Fibroblast of peridontal ligament (primary cell): ENCODE data around the gene CLOCK.
"Not testable (repeated sequence)": the region's sequence is repeated elsewhere in the genome, so short reads cannot be mapped to it uniquely, and the experiment has no call there.

Experiments used
- DNase-seq: peaks from one replicate; pipeline ENCODE4 v3.0.0-alpha.2; 2010; ENCODE audit errors: extremely low read depth

Gene CLOCK, protein sequence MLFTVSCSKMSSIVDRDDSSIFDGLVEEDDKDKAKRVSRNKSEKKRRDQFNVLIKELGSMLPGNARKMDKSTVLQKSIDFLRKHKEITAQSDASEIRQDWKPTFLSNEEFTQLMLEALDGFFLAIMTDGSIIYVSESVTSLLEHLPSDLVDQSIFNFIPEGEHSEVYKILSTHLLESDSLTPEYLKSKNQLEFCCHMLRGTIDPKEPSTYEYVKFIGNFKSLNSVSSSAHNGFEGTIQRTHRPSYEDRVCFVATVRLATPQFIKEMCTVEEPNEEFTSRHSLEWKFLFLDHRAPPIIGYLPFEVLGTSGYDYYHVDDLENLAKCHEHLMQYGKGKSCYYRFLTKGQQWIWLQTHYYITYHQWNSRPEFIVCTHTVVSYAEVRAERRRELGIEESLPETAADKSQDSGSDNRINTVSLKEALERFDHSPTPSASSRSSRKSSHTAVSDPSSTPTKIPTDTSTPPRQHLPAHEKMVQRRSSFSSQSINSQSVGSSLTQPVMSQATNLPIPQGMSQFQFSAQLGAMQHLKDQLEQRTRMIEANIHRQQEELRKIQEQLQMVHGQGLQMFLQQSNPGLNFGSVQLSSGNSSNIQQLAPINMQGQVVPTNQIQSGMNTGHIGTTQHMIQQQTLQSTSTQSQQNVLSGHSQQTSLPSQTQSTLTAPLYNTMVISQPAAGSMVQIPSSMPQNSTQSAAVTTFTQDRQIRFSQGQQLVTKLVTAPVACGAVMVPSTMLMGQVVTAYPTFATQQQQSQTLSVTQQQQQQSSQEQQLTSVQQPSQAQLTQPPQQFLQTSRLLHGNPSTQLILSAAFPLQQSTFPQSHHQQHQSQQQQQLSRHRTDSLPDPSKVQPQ

DNA sequence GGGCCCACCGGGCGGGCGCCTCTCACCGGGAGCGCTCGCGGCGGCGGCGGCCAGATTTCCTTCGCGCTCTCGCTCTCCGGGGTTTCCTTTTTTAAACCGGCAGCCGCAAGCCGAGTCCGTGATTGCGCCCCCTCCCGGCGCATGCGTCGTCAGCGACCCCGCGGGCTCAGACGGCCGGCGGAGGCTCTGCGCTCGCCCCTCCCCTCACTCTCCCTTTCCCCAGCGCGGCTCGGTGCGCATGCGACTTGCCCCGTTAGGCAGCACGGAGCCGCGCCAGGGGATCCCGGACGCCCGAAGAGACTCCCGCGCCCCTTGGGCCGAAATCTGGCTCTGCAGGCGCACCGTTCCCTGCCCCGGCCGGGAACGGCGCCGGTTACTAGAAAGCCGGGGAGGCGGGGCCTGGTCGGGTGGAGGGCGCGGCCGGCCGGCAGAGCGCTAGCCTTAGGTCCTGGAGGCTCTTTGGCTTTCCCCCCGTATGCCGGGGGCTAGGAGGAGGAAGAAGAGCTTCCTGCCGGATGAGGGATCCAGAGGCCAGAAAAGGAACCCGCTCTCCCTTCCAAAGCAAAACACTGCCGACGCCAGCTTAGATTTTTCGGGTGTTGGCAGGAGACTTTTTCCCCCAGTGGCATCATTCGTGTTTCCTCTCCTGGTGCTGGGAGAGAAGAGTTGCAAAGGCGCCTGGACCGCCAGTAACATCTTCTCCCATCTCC lies at the start of gene CLOCK:
TSS of gene CLOCK (minus strand) at position 154 of the 710 bp plus-strand sequence. CDS start 64,124 bp downstream, outside the sequence.
- peak; percentile 82 for DNase-seq

DNA sequence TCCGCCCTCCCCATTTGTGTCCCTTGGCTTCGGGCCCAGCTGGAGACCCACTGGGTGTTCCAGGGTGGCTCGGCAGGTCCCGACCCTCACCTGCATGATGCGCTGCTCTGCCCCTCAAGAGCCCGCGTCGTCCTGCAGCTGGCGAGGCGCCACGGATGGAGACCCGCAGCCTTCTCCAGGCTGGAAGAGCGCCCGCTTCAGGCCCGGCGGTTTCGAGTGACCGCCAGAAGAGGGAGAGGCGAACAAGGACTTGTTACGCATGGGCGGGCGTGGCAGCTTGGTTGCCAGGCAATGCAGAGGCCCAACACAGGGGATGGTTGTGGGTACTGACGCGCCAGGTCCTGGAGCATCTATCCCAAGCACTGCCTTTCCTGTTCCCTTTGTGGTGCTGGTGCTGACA lies 45.3 kb upstream of the CLOCK start, which contains the start of gene PDCL2:
TSS of gene PDCL2 (minus strand) at position 232 of the 400 bp plus-strand sequence. CDS start at position 96, 136 bp downstream.
- no peak for DNase-seq

DNA sequence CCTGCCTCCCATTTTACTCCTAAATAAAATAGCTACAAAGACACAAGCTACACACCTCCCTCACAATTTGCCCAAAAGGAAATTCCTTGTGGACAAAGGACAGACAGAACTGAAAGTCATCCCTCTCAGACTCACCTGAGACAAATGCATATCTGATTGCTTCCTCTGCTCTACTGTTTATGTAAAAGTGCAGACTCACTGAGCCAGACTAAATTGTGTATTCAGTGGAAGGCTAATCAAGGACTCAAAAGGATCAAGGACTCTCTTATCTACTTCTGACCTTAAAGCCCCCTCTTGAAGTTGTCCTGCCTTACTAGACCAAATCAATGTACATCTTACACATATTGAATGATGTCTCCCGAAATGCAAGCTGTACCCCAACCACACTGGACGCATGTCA lies 41.5 kb upstream of the CLOCK start:
- DNase-seq = no peak

DNA sequence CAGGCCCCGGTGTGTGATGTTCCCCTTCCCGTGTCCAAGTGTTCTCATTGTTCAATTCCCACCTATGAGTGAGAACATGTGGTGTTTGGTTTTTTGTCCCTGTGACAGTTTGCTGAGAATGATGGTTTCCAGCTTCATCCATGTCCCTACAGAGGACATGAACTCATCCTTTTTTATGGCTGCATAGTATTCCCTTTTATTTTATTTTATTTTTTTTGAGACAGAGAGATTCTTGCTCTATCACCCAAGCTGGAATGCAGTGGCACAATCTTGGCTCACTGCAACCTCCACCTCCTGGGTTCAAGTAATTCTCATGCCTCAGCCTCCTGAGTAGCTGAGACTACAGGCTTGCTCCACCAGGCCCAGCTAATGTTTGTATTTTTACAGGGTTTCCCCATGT lies 36.1 kb upstream of the CLOCK start:
- not testable (repeated sequence) for DNase-seq

DNA sequence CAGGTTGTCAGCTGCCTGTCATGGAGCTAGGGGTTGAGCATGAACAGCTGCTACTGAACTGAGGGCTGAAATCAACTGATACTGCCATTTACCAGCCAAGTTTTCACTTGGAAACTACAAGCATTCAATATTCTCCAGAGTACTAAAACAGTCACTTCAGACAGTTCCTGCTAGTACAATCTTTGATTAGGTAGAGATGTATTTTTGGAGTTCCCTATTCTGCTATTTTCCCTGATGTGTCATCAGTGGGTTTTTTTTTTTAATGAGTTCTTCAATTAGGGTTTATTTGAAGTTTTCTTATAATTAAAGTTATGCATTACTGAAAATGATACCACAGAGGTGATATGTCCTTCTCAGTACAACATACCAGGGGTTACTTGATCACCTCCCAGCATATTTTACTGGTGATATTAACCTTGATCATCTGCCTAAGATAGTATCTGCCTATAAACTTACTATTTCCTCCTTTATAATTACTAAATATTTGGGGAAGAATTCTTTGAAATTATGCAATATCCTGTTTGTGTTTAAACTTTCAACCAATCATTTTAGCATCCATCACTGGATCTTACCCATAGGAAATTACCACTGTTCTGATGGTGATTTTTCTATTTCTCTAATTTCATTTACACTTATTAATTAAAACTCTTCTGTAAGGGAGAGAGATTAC lies 31.8 kb upstream of the CLOCK start:
- no peak for DNase-seq

DNA sequence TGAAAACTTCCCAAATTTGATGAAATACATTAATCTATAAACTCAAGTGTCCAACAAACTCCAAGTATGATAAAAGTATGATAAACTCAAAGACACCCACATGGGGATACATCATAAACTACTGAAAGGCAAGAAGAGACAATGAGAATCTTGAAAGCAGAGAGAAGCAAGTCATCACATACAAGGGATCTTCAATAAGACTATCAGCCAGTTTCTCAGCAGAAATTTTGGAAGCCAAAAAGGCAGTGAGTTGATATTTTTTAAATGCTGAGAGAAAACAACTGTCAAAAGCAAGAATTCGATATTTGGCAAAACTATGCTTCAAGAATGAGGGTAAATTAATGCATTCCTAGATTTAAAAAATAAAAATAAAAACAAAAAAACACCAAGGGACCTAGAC lies 28.8 kb upstream of the CLOCK start:
- DNase-seq = no peak

DNA sequence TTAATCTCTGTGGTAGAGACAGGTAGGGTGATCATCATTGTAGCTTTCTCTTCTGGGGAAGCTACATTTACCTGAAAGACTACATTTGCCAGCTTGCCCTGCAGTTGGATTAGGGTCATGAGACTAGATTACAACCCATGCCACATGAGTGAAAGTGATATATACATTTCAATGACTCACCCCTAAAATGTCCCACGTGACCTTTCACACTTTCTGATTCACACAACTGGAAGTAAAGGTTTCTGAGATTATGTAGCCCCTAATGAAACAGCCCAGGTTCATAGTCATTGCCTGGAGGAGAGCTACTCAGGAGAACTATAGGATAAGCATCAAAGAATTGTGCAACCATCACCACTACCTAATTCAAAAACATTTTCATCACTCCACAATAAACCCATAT lies 27.5 kb upstream of the CLOCK start:
- no peak for DNase-seq

DNA sequence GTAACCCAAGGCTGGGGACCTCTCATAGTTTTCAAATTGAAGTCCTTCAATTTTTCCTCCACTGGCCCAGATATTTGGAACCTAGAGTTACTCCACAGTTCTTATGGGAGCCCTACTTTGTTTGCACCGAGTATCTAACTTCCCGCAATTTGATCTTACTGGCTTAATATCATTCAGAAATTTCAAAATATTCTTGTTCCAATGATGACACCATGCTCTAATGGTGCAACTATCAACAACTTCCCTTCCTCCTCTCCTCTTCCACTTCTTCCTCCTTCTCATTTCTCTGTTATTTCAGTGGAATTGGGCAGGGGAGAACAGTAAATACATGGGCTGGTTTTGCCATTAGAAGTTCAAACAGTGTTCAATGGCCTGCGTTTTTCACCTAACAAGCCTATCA lies 25.1 kb upstream of the CLOCK start:
- DNase-seq = no peak

DNA sequence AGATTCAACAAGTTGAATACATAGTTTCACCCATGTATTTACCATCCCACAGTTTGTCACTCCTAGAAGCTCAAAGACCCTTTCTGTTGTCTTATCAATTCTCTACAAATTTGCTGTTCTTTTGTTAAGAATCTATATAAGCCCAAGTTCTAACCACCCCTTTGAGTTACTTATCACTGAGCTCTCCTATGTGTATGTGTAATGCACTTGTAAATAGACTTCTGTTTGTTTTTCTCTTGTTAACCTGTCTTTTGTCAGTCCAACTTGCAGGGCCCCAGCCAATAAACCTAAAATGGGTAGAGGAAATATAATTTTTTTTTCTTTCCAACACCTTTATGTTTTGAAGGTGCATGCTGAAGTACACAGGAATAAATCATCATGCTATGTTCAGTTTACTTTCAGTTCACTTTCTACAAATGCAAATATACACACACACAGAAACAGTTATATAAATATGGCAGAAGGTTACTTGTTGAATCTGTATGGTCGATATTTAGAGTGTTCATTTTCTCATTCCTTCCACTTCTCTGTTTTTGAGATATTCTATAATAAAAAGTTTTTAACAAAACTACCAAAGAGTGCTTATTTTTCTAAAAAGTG lies 22.3 kb upstream of the CLOCK start:
- no peak for DNase-seq

DNA sequence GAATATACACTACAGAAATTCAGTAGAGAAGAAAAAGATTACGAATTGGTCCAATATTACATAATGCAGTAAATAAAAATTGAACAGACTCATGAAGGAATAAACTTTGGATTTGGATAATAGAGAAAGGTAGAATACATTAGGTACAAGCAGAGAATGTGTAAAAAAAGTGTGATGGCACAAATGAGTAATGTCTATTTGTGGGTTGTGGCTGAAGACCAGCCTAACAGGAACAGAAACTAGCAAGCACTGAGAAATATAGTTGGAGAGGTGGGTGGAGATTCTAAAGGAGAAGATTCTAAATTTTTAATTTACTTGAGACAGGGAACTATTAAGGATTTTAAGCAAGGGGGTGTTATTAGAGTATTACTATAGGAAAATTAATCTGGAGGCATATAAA lies 15.2 kb upstream of the CLOCK start:
- DNase-seq = no peak

DNA sequence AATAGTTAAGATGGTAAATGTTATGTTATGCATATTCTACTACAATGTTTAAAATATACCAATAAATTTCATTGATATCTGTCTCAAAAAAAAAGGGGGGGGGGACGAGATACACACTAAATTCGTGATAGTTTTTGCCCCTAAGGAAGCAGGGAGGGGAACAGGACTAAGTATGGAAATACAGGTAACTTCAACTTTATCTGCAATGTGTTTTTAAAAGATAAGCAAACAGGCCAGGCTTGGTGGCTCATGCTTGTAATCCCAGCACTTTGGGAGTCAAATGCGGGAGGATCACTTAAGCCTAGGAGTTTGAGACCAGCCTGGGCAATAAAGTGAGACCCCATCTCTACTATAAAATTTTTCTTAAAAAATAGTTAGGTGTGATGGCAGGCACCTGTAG lies 13.4 kb upstream of the CLOCK start:
- DNase-seq = no peak

DNA sequence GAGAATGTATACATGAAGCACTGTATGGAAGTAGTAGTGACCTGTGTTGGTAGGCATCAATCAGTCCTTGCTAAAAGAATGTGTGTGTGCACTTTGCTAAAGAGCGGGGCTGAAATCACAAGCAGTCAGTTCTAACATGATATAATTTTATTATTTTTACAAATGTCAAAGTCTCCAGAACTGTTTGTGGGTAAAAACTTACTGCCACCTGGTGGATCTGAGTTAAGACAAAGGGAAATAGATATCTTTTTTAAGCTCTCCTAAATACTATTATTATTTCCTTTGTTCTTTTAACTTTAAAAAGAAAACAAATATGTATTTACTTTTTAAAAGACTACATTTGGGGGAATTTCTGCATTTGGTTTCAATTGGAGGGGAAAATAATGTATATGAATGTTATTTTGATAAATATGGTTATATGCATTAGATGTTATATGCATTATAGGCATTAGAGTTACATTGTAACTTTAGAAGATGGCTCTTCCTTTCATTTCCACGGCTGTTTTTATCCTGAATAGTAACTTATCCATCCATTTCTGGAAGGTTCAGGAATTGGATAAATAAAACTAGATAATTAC lies 7.8 kb upstream of the CLOCK start:
- DNase-seq = peak; percentile 83

DNA sequence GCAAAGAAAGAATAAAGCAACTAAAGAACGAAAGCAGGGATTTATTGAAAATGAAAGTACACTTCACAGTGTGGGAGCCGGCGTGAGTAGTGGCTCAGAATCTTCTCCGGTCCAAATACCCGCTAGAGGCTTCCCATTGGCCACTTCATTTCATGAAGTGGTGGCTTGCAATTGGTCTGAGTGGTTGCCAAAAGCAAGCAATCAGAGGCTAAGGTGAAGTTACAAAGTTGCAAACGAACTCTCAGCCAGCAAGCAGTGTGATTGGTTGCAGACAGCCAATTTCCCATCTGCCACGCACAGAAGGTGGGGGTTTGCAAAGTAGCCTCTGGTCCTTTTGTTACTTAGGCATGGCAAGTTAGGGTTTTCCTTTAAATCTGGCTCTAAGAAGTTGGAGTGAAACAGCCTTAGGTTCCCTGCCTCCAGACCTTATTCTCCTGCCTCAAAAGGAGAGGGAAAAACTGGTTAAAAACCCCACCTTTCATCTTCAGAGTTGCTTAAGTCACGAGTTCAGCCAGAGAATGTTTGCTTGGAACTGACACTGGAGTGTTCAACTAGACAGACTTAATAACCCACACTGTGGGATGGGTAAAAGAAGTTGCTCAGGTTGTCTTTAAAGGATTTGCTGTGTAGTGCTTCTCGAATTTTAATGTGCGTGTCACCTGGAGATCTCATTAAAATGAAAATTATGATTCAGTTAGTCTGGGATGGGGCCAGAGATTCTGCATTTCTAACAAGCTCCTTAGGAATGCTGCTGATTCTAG lies 6.9 kb upstream of the CLOCK start:
- peak; percentile 93 for DNase-seq

DNA sequence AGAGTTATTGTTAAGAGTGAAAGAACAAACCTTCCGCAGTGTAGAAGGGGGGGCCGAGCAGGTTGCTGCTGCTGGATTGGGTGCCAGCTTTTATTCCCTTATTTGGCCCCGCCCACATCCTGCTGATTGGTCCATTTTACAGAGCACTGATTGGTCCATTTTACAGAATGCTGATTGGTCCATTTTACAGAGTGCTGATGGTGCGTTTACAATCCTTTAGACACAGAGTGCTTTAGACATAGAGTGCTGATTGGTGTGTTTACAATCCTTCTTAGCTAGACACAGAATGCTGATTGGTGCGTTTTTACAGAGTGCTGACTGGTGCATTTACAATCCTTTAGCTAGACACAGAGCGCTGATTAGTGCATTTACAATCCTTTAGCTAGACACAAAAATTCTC lies 5.3 kb upstream of the CLOCK start:
- DNase-seq = not testable (repeated sequence)

DNA sequence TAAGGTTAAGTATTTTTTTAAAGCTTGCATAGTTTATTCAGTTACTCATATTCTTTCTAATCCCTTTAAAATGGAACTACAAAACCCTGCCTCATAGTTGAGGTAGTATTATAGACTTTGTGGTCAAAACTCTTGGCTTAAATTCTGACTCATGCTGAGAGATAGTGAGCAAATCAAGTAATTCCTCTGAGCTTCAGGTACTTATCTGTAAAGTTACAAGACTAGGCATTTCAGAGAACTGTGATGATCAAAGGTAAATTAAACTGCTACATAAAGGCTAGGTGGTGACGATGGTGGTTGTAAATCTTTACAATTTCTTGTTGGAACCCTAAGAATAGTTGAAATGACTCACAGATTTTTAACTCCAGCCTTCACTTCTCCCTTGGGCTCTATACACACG lies 3.2 kb upstream of the CLOCK start:
- peak; percentile 68 for DNase-seq

DNA sequence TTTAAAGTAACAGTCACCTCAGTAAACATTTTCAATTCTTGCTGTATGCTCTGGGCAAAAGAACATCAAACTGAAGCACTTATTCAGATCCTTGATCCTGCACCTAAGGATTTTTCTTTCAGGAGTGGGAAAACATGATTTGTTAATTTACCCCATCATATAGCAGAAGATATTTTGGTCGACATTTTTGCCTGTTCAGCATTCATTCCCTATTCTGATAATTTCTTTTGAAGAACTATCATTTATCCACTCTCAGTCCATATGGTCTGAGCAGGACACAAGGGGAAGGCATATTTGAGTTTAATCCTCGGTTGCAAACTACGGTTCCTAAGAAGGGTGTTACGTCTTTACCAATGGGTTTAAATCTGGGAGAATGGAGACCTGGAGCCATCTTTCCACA lies 1.2 kb upstream of the CLOCK start:
- DNase-seq = no peak

DNA sequence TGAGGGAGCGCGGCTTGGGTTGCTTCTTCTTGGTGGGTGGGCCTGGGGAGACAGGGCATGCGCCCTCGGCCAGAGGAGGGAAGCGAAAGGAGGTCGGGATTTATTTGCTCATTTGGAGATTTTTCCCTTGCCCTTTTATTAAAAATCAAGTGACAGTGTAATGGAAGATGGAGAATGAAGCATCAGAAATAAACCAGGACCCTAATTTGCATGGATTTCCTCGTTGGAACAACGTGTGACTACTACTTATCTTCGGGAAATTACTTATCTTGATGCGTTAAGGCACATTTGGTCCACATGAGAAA lies 709 bp upstream of the CLOCK start:
- no peak for DNase-seq

DNA sequence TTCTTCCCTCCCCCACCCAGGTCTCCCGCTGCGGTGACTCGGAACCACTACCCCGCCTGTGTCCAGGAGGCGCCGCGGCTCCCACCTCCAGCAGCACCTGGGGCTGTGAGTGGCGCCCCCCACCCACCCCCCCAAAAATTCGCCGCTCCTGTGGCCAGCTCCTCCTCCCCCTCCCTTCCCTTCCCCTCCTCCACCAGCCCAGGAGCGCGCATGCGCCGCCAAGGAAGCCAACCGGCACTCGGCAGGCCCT lies 278 bp downstream of the CLOCK start:
- no peak for DNase-seq

DNA sequence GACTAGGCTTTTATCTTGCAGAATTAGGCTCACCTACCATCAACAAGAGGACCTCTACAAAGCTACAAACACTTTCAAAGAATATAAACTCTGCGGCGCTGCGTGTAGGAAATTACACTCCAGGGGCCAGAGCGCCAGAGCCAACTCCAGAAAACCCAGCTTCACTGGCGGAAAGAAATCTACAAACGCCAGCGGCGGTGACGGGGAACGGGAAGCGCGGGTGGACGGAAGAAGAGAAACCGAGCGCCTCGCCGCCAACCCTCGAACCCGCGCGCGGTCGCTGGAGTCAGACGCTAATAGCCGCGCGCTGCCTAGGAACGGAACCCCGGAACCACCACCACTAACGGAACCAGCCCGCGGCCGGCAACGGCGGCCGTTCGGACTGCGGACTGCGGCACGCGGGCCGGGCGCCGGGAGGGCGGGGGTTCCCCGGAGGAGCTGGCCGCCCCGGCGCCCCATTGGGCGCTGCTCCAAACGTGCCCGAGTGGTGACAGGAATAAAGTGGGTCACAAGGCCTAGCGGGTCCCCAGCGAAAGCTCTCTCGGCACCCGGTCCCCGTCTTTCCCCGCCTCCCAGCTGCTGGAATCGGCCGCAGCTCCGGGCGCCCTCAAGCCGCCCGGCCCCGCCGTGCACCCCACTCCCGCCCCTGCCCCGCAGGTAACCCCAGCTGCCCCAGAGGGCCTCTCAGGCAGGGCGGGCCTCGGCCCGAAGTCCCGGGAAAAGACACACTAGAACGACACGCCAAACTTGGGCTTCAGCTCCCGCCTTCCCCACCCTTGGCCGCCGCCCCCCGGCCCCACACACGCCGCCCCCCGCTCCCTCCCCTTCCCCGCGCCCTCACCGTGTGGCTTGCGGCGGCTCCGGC lies 836 bp downstream of the CLOCK start:
- peak; percentile 60 for DNase-seq

DNA sequence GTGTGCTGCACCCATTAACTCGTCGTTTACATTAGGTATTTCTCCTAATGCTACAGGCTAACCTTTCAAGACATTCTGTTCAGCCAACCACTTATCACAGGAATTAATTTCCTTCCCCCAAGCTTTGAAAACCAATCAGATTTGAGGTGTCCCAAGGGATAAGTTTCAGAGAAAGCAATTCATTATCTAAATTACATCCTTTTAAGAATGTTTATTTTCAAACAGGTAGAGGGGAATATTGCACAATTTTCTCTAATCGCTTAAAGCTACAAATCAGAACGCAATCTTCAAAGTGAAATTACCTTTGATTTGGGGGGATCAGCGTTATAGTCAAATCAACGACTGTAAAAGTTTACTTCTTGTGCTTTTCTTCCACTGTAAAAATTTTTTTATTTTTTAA lies 1.6 kb downstream of the CLOCK start:
- DNase-seq = peak; percentile 14
